ENCODE data around the gene PRDM16. TPM values are rescaled to one million over a fixed set of nuclear protein-coding genes. Genes with fewer than 3 reads are reported as not detected.

PRDM16 gene
- total and polyA plus RNA-seq, 2 of the 8 experiments (the other 6 are each of a cell fraction or from before 2014, with no cell fraction given), result 0.39 to 0.43 TPM

GRCh38 chr1:3364551-3364950 is 295.5 kb downstream of the PRDM16 start (continued):
- no peak for TF ChIP-seq HDAC2 (IDR thresholded peaks at IDR 0.05; ENCODE audit: borderline replicate concordance in 1 of 2, low read depth in 2 of 2, low read length in 2 of 2)
- TF ChIP-seq SIN3A (conservative IDR thresholded peaks at IDR 0.05 in 1 of 2, IDR thresholded peaks at IDR 0.05 in 1 of 2; ENCODE audit: low read depth in 1 of 2, low read length in 2 of 2), result no peak
- TF ChIP-seq CBX8 (IDR thresholded peaks at IDR 0.05; ENCODE audit: borderline replicate concordance, low read depth, low read length), result no peak
- no peak for TF ChIP-seq EGR1 (IDR thresholded peaks at IDR 0.05; ENCODE audit: borderline replicate concordance, low read depth, low read length)
- TF ChIP-seq TCF12 (IDR thresholded peaks at IDR 0.05; ENCODE audit: low read depth, low read length), result no peak
- no peak for TF ChIP-seq YY1 (IDR thresholded peaks at IDR 0.05; ENCODE audit: low read depth, low read length)

Measured in H1 (cell line).